Neuronal stem cell (in vitro differentiated cells): Measurements from ENCODE around the gene CSRNP3.

Experiments
- DNase-seq: peaks from one replicate; pipeline ENCODE4 v3.0.0-alpha.2; 2013; ENCODE audit warnings: low spot score
- H2AFZ ChIP-seq: one replicate; pipeline ENCODE4 v1.6.1; 2013; ENCODE audit warnings: mild to moderate bottlenecking, low read length, inconsistent platforms
- H2AK5ac ChIP-seq: 2 replicates; pipeline ENCODE4 v1.6.1; 2013; ENCODE audit warnings: low read depth, mild to moderate bottlenecking, inconsistent platforms, low read length, moderate library complexity, mixed read lengths
- H2BK120ac ChIP-seq: 2 replicates; pipeline ENCODE4 v1.6.1; 2013; ENCODE audit warnings: low read depth, mild to moderate bottlenecking, inconsistent platforms, low read length, moderate library complexity, mixed read lengths
- H2BK12ac ChIP-seq: one replicate; pipeline ENCODE4 v1.6.1; 2013; ENCODE audit warnings: low read length, inconsistent platforms
- H2BK15ac ChIP-seq: 2 replicates; pipeline ENCODE4 v1.6.1; 2013; ENCODE audit warnings: mild to moderate bottlenecking, low read length, inconsistent platforms, mixed read lengths
- H2BK5ac ChIP-seq: one replicate; pipeline ENCODE4 v1.6.1; 2013; ENCODE audit warnings: inconsistent platforms, mild to moderate bottlenecking, low read length, moderate library complexity
- H3K14ac ChIP-seq: one replicate; pipeline ENCODE4 v1.6.1; 2013; ENCODE audit warnings: low read length, inconsistent platforms
- H3K18ac ChIP-seq: 2 replicates; pipeline ENCODE4 v1.6.1; 2013; ENCODE audit warnings: low read length, inconsistent platforms
- H3K23ac ChIP-seq: 2 replicates; pipeline ENCODE4 v1.6.1; 2013; ENCODE audit warnings: low read depth, mild to moderate bottlenecking, mixed read lengths, low read length, inconsistent platforms; ENCODE audit not compliant: poor library complexity
- H3K27ac ChIP-seq: replicated peaks from 3 replicates; pipeline ENCODE4 v1.5.1; 2013; ENCODE audit warnings: low read length, inconsistent platforms
- H3K27me3 ChIP-seq, 3 experiments: 2 replicates each; pipeline ENCODE4 v1.6.1; 2013; ENCODE audit warnings: low read length in 3 of 3, mild to moderate bottlenecking in 2 of 3, inconsistent platforms in 1 of 3, low read depth in 1 of 3, mixed read lengths in 1 of 3, moderate library complexity in 1 of 3; ENCODE audit not compliant: control insufficient read depth in 3 of 3, insufficient read depth in 3 of 3
- H3K36me3 ChIP-seq, 2 donors: replicated peaks in 1 of 2; 2 replicates each; pipeline ENCODE4 v1.6.1; 2013; ENCODE audit warnings: low read length in 2 of 2; ENCODE audit not compliant: control insufficient read depth in 2 of 2, insufficient read depth in 2 of 2
- H3K4ac ChIP-seq: 2 replicates; pipeline ENCODE4 v1.6.1; 2013; ENCODE audit warnings: inconsistent platforms, mild to moderate bottlenecking, low read length, moderate library complexity
- H3K4me1 ChIP-seq, 2 donors: 1 replicate in 1 of 2; 2 replicates in 1 of 2; pipeline ENCODE4 v1.6.1; 2013; ENCODE audit warnings: low read length in 2 of 2, low read depth in 1 of 2; ENCODE audit not compliant: control insufficient read depth in 2 of 2, insufficient read depth in 1 of 2
- H3K4me2 ChIP-seq: one replicate; pipeline ENCODE4 v1.6.1; 2013; ENCODE audit warnings: mild to moderate bottlenecking, low read length, inconsistent platforms; ENCODE audit not compliant: insufficient read depth, poor library complexity, severe bottlenecking
- H3K4me3 ChIP-seq, 2 donors: 2 replicates each; pipeline ENCODE4 v1.5.1; 2013; ENCODE audit warnings: low read length in 2 of 2, mild to moderate bottlenecking in 2 of 2, inconsistent platforms in 1 of 2, moderate library complexity in 1 of 2
- H3K79me1 ChIP-seq: one replicate; pipeline ENCODE4 v1.6.1; 2013; ENCODE audit warnings: low read depth, mild to moderate bottlenecking, inconsistent platforms, low read length, moderate library complexity
- H3K9ac ChIP-seq: one replicate; pipeline ENCODE4 v1.6.1; 2013; ENCODE audit warnings: mild to moderate bottlenecking, low read depth, low read length, inconsistent platforms; ENCODE audit not compliant: poor library complexity
- H3K9me3 ChIP-seq, 2 donors: replicated peaks in 1 of 2; 2 replicates each; pipeline versions ENCODE3 to v1.6.1; 2013; ENCODE audit warnings: low read length in 2 of 2, mild to moderate bottlenecking in 2 of 2, inconsistent platforms in 1 of 2, low read depth in 1 of 2, mixed read lengths in 1 of 2, moderate library complexity in 1 of 2; ENCODE audit not compliant: control insufficient read depth in 2 of 2, insufficient read depth in 1 of 2
- H4K8ac ChIP-seq: one replicate; pipeline ENCODE4 v1.6.1; 2013; ENCODE audit warnings: low read depth, mild to moderate bottlenecking, inconsistent platforms, low read length, moderate library complexity
- H4K91ac ChIP-seq: one replicate; pipeline ENCODE4 v1.6.1; 2013; ENCODE audit warnings: low read length, low read depth, mild to moderate bottlenecking, inconsistent platforms; ENCODE audit not compliant: poor library complexity
- WGBS, 2 donors: extraction: QIAGEN DNeasy Blood & Tissue Kit; methylation state at CpG; one replicate each; pipeline ENCODE4 v1.1.7; 2013; ENCODE audit warnings: missing lambda C conversion rate in 2 of 2, mixed read lengths in 1 of 2; ENCODE audit not compliant: insufficient read length in 2 of 2, insufficient replicate concordance in 1 of 2; ENCODE audit errors: extremely low coverage in 2 of 2; 5-methylcytosine and 5-hydroxymethylcytosine counted together

The CSRNP3 gene

DNA sequence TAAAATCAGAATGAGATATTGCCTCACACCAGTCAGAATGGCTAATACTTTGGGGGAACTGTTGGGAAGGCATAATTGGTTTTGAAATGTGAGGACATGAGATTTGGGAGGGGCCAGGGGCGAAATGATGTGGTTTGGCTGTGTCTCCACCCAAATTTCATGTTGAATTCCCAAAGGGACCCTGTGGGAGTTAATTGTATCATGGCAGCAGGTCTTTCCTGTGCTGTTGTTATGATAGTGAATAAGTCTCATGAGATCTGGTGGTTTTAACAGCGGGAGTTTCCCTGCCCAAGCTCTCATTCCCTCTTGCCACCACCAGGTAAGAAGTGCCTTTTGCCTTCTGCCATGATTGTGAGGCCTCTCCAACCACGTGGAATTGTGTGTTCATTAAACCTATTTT, 59.6 kb downstream of the CSRNP3 start:
- Histone ChIP-seq H2BK15ac (no peak overlapping the region), H3K27ac (no peak overlapping the region), H3K79me1 (no peaks in the 10 kb centered on the region), H4K91ac (no peak overlapping the region), H2BK120ac (no peak overlapping the region), H3K23ac (no peak overlapping the region), H3K9me3 (peaks cover 0 to 4% of the 10 kb centered on the region in 2 donors), H3K4me1 (no peaks in the 10 kb centered on the region), H4K8ac (no peak overlapping the region), H3K4ac (no peak overlapping the region), H3K9ac (no peak overlapping the region), H3K36me3 (no peaks in the 10 kb centered on the region), H2AFZ (no peak overlapping the region), H3K27me3 (no peaks in the 10 kb centered on the region), H2AK5ac (no peak overlapping the region), H3K4me2 (no peak overlapping the region), H3K14ac (no peak overlapping the region), H3K18ac (no peak overlapping the region), H2BK12ac (no peak overlapping the region), H3K4me3 (no peak overlapping the region), H2BK5ac (no peak overlapping the region)
- DNase-seq, result no peak
- no CpG with 5 or more reads among the region's 3 CpGs for WGBS, 2 donors

DNA sequence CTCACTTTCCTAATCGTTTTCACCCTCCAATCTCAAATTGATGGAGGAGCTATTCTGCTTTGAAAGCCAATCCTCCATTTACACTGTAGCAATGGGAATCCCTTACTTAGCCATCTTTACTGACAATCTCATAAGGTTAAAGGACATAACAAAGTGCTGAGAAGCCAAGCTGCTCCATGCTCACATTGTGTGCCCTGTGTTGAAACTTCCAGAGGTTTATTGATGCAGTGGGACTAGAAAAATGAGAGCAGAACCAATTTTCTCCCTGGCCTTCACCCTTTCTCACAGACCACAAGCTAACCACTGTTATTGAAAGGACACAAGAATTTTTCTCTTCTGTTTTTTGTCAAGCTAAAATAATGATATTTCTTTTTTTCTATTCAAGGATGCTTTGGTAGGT, 63.8 kb downstream of the CSRNP3 start:
- Histone ChIP-seq H3K4me1 (peaks cover 0 to 3% of the 10 kb centered on the region in 2 donors), H3K4me3 (no peak overlapping the region), H3K79me1 (no peaks in the 10 kb centered on the region), H3K14ac (no peak overlapping the region), H3K27me3 (no peaks in the 10 kb centered on the region), H3K23ac (no peak overlapping the region), H2AK5ac (no peak overlapping the region), H3K27ac (no peak overlapping the region), H3K9me3 (peaks cover 0 to 4% of the 10 kb centered on the region in 2 donors), H3K4me2 (no peak overlapping the region), H3K36me3 (no peaks in the 10 kb centered on the region), H4K91ac (no peak overlapping the region), H4K8ac (no peak overlapping the region), H3K9ac (no peak overlapping the region), H2AFZ (no peak overlapping the region), H3K18ac (no peak overlapping the region), H2BK5ac (no peak overlapping the region), H3K4ac (no peak overlapping the region), H2BK120ac (no peak overlapping the region), H2BK15ac (no peak overlapping the region), H2BK12ac (no peak overlapping the region)
- no peak for DNase-seq
- WGBS, 2 donors, result no CpG with 5 or more reads among the region's 1 CpG

DNA sequence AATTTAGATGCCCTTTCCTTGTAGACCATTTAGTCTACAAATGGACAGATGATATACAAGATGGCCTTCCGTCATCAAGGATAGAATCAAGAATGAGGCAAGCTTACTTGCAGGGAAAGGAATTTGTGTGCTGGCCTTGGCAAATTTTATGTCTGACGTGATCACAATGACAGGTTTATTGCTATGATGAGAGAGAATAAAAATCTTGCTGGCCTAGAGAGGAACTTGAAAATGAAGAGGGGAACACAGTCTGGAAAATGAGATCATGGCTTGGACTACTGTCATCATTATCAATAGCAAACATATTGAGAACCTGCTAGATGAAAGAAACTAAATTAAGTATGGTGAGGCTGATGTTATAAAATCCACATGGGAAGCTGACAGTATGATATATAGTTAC, 66.0 kb downstream of the CSRNP3 start:
- no peak overlapping the region for H3K4me2 ChIP-seq
- H3K4me1 ChIP-seq, result peaks cover 0 to 3% of the 10 kb centered on the region in 2 donors
- H2BK5ac ChIP-seq, result no peak overlapping the region
- no peak overlapping the region for H3K18ac ChIP-seq
- no peak overlapping the region for H2AFZ ChIP-seq
- H2BK15ac ChIP-seq, result no peak overlapping the region
- H4K8ac ChIP-seq, result no peak overlapping the region
- no peak overlapping the region for H3K14ac ChIP-seq
- no peak overlapping the region for H3K27ac ChIP-seq
- DNase-seq, result no peak
- no peak overlapping the region for H2BK120ac ChIP-seq
- H2BK12ac ChIP-seq, result no peak overlapping the region
- H3K4ac ChIP-seq, result no peak overlapping the region
- peaks cover 0 to 4% of the 10 kb centered on the region in 2 donors for H3K9me3 ChIP-seq
- no peak overlapping the region for H3K23ac ChIP-seq
- H3K79me1 ChIP-seq, result no peaks in the 10 kb centered on the region
- H3K27me3 ChIP-seq, result no peaks in the 10 kb centered on the region
- no peak overlapping the region for H2AK5ac ChIP-seq
- no peaks in the 10 kb centered on the region for H3K36me3 ChIP-seq
- H3K4me3 ChIP-seq, result no peak overlapping the region
- H3K9ac ChIP-seq, result no peak overlapping the region
- no CpG with 5 or more reads among the region's 2 CpGs for WGBS, 2 donors
- H4K91ac ChIP-seq, result no peak overlapping the region

DNA sequence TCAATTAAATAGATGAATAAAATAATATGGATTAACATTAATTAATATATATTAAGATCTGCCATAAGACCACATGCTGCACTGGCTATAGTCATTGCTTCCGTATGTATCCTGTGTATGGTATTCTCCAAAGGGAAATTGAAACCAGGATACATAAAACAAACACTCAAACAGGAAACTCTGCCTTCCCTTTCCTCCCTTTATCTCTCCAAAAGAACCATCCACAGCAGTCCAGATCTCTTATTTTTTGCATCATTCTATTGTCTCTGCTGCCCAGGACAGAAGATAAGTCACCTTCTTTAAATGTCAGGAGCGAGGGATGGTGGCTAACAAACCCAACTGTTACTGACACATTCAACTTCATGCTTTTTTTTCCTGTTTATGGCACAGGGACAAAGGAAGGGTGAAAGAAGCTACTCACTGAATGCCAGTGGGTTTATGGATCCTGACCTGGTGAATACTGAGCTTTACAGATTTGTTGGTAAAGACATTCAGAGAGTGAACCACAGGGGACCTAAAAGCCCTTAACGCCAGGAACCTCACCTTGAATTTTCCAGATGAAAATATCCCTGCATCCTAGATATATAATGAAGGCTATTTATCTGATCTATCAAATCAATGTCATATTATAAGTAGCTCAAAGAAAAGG, 67.5 kb downstream of the CSRNP3 start:
- no peak overlapping the region for H2BK12ac ChIP-seq
- no peak overlapping the region for H2AFZ ChIP-seq
- H3K27me3 ChIP-seq, result no peaks in the 10 kb centered on the region
- no CpG with 5 or more reads among the region's 3 CpGs for WGBS, 2 donors
- H3K4me2 ChIP-seq, result no peak overlapping the region
- DNase-seq, result no peak
- H3K36me3 ChIP-seq, result no peaks in the 10 kb centered on the region
- H3K14ac ChIP-seq, result no peak overlapping the region
- H3K9ac ChIP-seq, result no peak overlapping the region
- H3K23ac ChIP-seq, result no peak overlapping the region
- H3K18ac ChIP-seq, result no peak overlapping the region
- H2BK15ac ChIP-seq, result no peak overlapping the region
- no peaks in the 10 kb centered on the region for H3K9me3 ChIP-seq
- no peak overlapping the region for H3K4ac ChIP-seq
- H3K27ac ChIP-seq, result no peak overlapping the region
- H3K4me1 ChIP-seq, result peaks cover 0 to 3% of the 10 kb centered on the region in 2 donors
- H2AK5ac ChIP-seq, result no peak overlapping the region
- no peak overlapping the region for H2BK5ac ChIP-seq
- H3K4me3 ChIP-seq, result no peak overlapping the region
- H3K79me1 ChIP-seq, result no peaks in the 10 kb centered on the region
- no peak overlapping the region for H4K91ac ChIP-seq
- H2BK120ac ChIP-seq, result no peak overlapping the region
- H4K8ac ChIP-seq, result no peak overlapping the region
